Measurements from ENCODE around the gene KCNIP4.
A peak's percentile ranks its signal among the peaks of the same experiment; 100 is the strongest.
"Not testable (repeated sequence)": the region's sequence is repeated elsewhere in the genome, so short reads cannot be mapped to it uniquely, and the experiment has no call there.

The KCNIP4 gene

GRCh38 chr4:20805716-20806115, 1142.9 kb downstream of the KCNIP4 start:
- DNase-seq (ENCODE audit: low read depth in 1 of 2, low spot score in 1 of 2): no peak

GRCh38 chr4:20787940-20788665, 1160.5 kb downstream of the KCNIP4 start:
- DNase-seq (ENCODE audit: low read depth in 1 of 2, low spot score in 1 of 2): no peak

GRCh38 chr4:20783134-20783533, 1165.4 kb downstream of the KCNIP4 start:
- DNase-seq (ENCODE audit: low read depth in 1 of 2, low spot score in 1 of 2): not testable (repeated sequence)

GRCh38 chr4:20778896-20779295, 1169.7 kb downstream of the KCNIP4 start:
- DNase-seq (ENCODE audit: low read depth in 1 of 2, low spot score in 1 of 2): no peak

- DNase-seq (ENCODE audit: low read depth in 1 of 2, low spot score in 1 of 2): no peak
Measured at GRCh38 chr4:20773144-20773997, 1175.2 kb downstream of the KCNIP4 start.

GRCh38 chr4:20764366-20764992, 1184.1 kb downstream of the KCNIP4 start:
- DNase-seq (ENCODE audit: low read depth in 1 of 2, low spot score in 1 of 2): no peak

GRCh38 chr4:20761826-20762225, 1186.7 kb downstream of the KCNIP4 start:
- no peak for DNase-seq (ENCODE audit: low read depth in 1 of 2, low spot score in 1 of 2)

- no peak for DNase-seq (ENCODE audit: low read depth in 1 of 2, low spot score in 1 of 2)
Measured at GRCh38 chr4:20761382-20761781, 1187.2 kb downstream of the KCNIP4 start.

GRCh38 chr4:20760053-20760452, 1188.5 kb downstream of the KCNIP4 start:
- DNase-seq (ENCODE audit: low read depth in 1 of 2, low spot score in 1 of 2): no peak

GRCh38 chr4:20754036-20754435, 1194.5 kb downstream of the KCNIP4 start:
- no peak for DNase-seq (ENCODE audit: low read depth in 1 of 2, low spot score in 1 of 2)

GRCh38 chr4:20752641-20753040, 1195.9 kb downstream of the KCNIP4 start:
- DNase-seq (ENCODE audit: low read depth in 1 of 2, low spot score in 1 of 2): no peak

- not testable (repeated sequence) for DNase-seq (ENCODE audit: low read depth in 1 of 2, low spot score in 1 of 2)
Measured at GRCh38 chr4:20746000-20746399, 1202.6 kb downstream of the KCNIP4 start.

GRCh38 chr4:20735931-20736330, 1212.6 kb downstream of the KCNIP4 start:
- DNase-seq (ENCODE audit: low read depth in 1 of 2, low spot score in 1 of 2): no peak

- no peak for DNase-seq (ENCODE audit: low read depth in 1 of 2, low spot score in 1 of 2)
Measured at GRCh38 chr4:20724915-20725314, 1223.7 kb downstream of the KCNIP4 start.

GRCh38 chr4:20723463-20723862, 1225.1 kb downstream of the KCNIP4 start:
- no peak for DNase-seq (ENCODE audit: low read depth in 1 of 2, low spot score in 1 of 2)

GRCh38 chr4:20723019-20723418, 1225.6 kb downstream of the KCNIP4 start:
- DNase-seq (ENCODE audit: low read depth in 1 of 2, low spot score in 1 of 2): no peak

- DNase-seq (ENCODE audit: low read depth in 1 of 2, low spot score in 1 of 2): no peak
Measured at GRCh38 chr4:20711335-20711734, 1237.2 kb downstream of the KCNIP4 start.

- peak; percentile 80 to 82 for DNase-seq (ENCODE audit: low read depth in 1 of 2, low spot score in 1 of 2)
Measured at GRCh38 chr4:20700007-20700761, 1248.4 kb downstream of the KCNIP4 start, which contains the start of gene PACRGL. PACRGL (plus strand) TSS chr4:20700458; CDS start chr4:20704482, 4,024 bp downstream.

GRCh38 chr4:20698820-20699219, 1249.8 kb downstream of the KCNIP4 start:
- no peak for DNase-seq (ENCODE audit: low read depth in 1 of 2, low spot score in 1 of 2)

- no peak for DNase-seq (ENCODE audit: low read depth in 1 of 2, low spot score in 1 of 2)
Measured at GRCh38 chr4:20698382-20698781, 1250.2 kb downstream of the KCNIP4 start.

- no peak for DNase-seq (ENCODE audit: low read depth in 1 of 2, low spot score in 1 of 2)
Measured at GRCh38 chr4:20696815-20697214, 1251.8 kb downstream of the KCNIP4 start.

All from activated T-helper 1 cell treated with anti-CD3 and anti-CD28 coated beads, Interleukin-2, amount 50 U/mL, for 16 hours (primary cell).